Suprapubic skin (tissue), 4 donors: ENCODE measurements around the gene SRSF6. TPM values are rescaled to one million over a fixed set of nuclear protein-coding genes. Genes with fewer than 3 reads are reported as not detected.
A peak's percentile ranks its signal among the peaks of the same experiment; 100 is the strongest.
"Not testable (repeated sequence)": the region's sequence is repeated elsewhere in the genome, so short reads cannot be mapped to it uniquely, and the experiment has no call there.

Experiments
- DNase-seq, 2 donors: peaks; one replicate each; pipeline ENCODE4 v3.0.0-alpha.2; 2019; ENCODE audit warnings: low spot score in 2 of 2
- H3K27ac ChIP-seq: fragments of 200-600 bp; sonication (generic); one replicate; pipeline ENCODE4 v1.5.1; 2019
- H3K27me3 ChIP-seq: fragments of 200-600 bp; sonication (generic); one replicate; pipeline ENCODE4 v1.5.1; 2019
- H3K36me3 ChIP-seq: fragments of 200-600 bp; sonication (generic); one replicate; pipeline ENCODE4 v1.5.1; 2019
- H3K4me1 ChIP-seq: fragments of 200-600 bp; sonication (generic); one replicate; pipeline ENCODE4 v1.5.1; 2019
- H3K4me3 ChIP-seq: fragments of 200-600 bp; sonication (generic); one replicate; pipeline ENCODE4 v1.5.1; 2019; ENCODE audit warnings: mild to moderate bottlenecking
- H3K9me3 ChIP-seq: fragments of 200-600 bp; sonication (generic); one replicate; pipeline ENCODE4 v1.5.1; 2019
- CTCF ChIP-seq, 2 donors: fragments of 200-600 bp in 1 of 2; fragments of 450-650 bp in 1 of 2; sonication (generic) in 1 of 2; IDR thresholded peaks; one replicate each; pipeline ENCODE4 v1.5.1; 2016 to 2019; ENCODE audit warnings: antibody characterized with exemption in 2 of 2, mild to moderate bottlenecking in 1 of 2, moderate library complexity in 1 of 2
- EP300 ChIP-seq: sonication (generic); formaldehyde crosslinking; IDR thresholded peaks from one replicate; pipeline ENCODE4 v1.6.1; 2017; ENCODE audit warnings: antibody characterized with exemption
- POLR2A ChIP-seq, 2 donors: fragments of 450-650 bp; IDR thresholded peaks; one replicate each; pipeline ENCODE4 v1.6.1; 2017; ENCODE audit warnings: antibody characterized with exemption in 2 of 2, mild to moderate bottlenecking in 2 of 2, moderate library complexity in 2 of 2
- POLR2AphosphoS5 ChIP-seq, 3 donors: sonication (generic); formaldehyde crosslinking; IDR thresholded peaks; one replicate each; pipeline ENCODE4 v1.6.1; 2017; ENCODE audit warnings: antibody characterized with exemption in 3 of 3
- WGBS: methylation state at CpG from one replicate; pipeline ENCODE4 v1.1.5; 2018; 5-methylcytosine and 5-hydroxymethylcytosine counted together
- total RNA-seq, 4 donors: library from RNA; depleted of rRNA; stranded (reverse); fragments of >200 nt; gene quantifications; one replicate each; pipeline ENCODE4 v1.1.0, GENCODE V29; 2016

The SRSF6 gene
- total RNA-seq, 4 donors from 2014 or later, result 64.7 to 92.7 (median 77.6) TPM

- peaks cover 4% of the 10 kb centered on the region for H3K27me3 ChIP-seq
- no peaks in the 10 kb centered on the region for H3K4me1 ChIP-seq
- no peaks in the 10 kb centered on the region for H3K36me3 ChIP-seq
- H3K27ac ChIP-seq, result no peak overlapping the region
- TF ChIP-seq EP300, result no peak
- TF ChIP-seq POLR2A (IDR thresholded peaks at IDR 0.05), result no peak
- no peak for TF ChIP-seq CTCF (IDR thresholded peaks at IDR 0.05)
- TF ChIP-seq POLR2AphosphoS5 (IDR thresholded peaks at IDR 0.05), result no peak
- H3K4me3 ChIP-seq, result no peak overlapping the region
- no peak for DNase-seq
- H3K9me3 ChIP-seq, result peaks cover 12% of the 10 kb centered on the region
Measured at GRCh38 chr20:43420192-43420591, 37.5 kb upstream of the SRSF6 start.

- H3K4me1 ChIP-seq, H3K27me3 ChIP-seq, H3K36me3 ChIP-seq, H3K27ac ChIP-seq, H3K4me3 ChIP-seq, DNase-seq: not testable (repeated sequence)
- WGBS, result 87% methylated on average over 7 of the region's 7 CpGs
- peaks cover 12% of the 10 kb centered on the region for H3K9me3 ChIP-seq
Measured at GRCh38 chr20:43420913-43421312, 36.8 kb upstream of the SRSF6 start.

GRCh38 chr20:43426172-43426571 is 31.5 kb upstream of the SRSF6 start:
- Histone ChIP-seq H3K9me3 (no peaks in the 10 kb centered on the region), H3K4me3 (no peak overlapping the region), H3K27me3 (peaks cover 13% of the 10 kb centered on the region), H3K36me3 (no peaks in the 10 kb centered on the region), H3K4me1 (no peaks in the 10 kb centered on the region), H3K27ac (no peak overlapping the region)
- WGBS, result 79% methylated on average over 5 of the region's 5 CpGs
- no peak for DNase-seq
- TF ChIP-seq POLR2A (IDR thresholded peaks at IDR 0.05), result no peak
- TF ChIP-seq CTCF (IDR thresholded peaks at IDR 0.05), result no peak
- TF ChIP-seq EP300, result no peak
- TF ChIP-seq POLR2AphosphoS5 (IDR thresholded peaks at IDR 0.05), result no peak

DNA sequence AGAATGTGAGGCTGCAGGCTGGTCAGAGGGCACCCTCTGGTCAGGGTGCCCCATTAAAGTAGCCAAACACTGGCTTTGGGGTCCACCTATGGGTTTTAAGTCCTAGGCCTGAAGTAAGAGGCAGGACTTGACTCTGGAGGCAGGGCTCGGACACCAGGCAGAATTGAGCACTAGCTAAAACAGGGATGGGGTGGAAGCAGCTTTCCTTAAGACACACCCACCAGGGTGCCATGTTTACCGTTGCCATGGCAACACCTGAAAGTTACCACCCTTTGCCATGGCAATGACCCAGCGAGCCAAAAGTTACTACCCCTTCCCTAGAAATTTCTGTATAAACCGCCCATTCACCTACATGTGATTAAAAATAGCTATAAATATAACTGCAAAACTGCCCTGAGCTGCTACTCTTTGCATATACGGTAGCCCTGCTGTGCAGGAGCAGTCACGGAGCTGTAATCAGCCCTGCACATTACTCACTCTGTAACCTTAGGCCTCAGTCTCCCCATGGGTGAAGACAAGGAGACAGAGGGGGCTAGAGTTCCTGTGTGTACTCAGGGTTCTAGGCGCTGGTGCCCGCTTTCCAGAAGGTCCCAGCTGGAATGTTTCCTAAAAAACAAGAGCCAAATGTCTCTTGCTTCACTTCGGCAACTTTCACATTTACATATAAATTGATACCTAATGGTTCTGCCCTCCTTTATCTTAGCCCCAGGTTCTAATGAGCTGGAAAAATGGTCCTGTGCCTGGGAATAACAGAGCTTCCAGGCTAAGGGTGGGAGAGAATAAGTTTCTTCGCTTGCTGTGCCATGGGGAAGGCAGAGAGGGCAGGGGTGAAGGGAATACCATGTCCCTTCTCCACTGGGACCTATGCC is 27.2 kb upstream of the SRSF6 start:
- H3K4me1 ChIP-seq, result no peaks in the 10 kb centered on the region
- H3K4me3 ChIP-seq, result no peak overlapping the region
- peaks cover 17% of the 10 kb centered on the region for H3K27me3 ChIP-seq
- H3K27ac ChIP-seq, result no peak overlapping the region
- no peak for TF ChIP-seq EP300
- TF ChIP-seq POLR2AphosphoS5 (IDR thresholded peaks at IDR 0.05), result no peak
- no peak for TF ChIP-seq CTCF (IDR thresholded peaks at IDR 0.05)
- TF ChIP-seq POLR2A (IDR thresholded peaks at IDR 0.05), result no peak
- H3K9me3 ChIP-seq, result no peaks in the 10 kb centered on the region
- no peak for DNase-seq
- no peaks in the 10 kb centered on the region for H3K36me3 ChIP-seq
- WGBS, result 52% methylated on average over 10 of the region's 10 CpGs

- no peak for TF ChIP-seq EP300
- TF ChIP-seq POLR2AphosphoS5 (IDR thresholded peaks at IDR 0.05), result no peak
- no peak for TF ChIP-seq CTCF (IDR thresholded peaks at IDR 0.05)
- no peak for TF ChIP-seq POLR2A (IDR thresholded peaks at IDR 0.05)
- 61% methylated on average over 7 of the region's 7 CpGs for WGBS
- no peaks in the 10 kb centered on the region for H3K36me3 ChIP-seq
- no peaks in the 10 kb centered on the region for H3K4me1 ChIP-seq
- no peaks in the 10 kb centered on the region for H3K9me3 ChIP-seq
- H3K27ac ChIP-seq, result no peak overlapping the region
- no peak overlapping the region for H3K4me3 ChIP-seq
- peaks cover 17% of the 10 kb centered on the region for H3K27me3 ChIP-seq
- DNase-seq, result no peak
Measured at GRCh38 chr20:43431134-43431519, 26.6 kb upstream of the SRSF6 start.

DNA sequence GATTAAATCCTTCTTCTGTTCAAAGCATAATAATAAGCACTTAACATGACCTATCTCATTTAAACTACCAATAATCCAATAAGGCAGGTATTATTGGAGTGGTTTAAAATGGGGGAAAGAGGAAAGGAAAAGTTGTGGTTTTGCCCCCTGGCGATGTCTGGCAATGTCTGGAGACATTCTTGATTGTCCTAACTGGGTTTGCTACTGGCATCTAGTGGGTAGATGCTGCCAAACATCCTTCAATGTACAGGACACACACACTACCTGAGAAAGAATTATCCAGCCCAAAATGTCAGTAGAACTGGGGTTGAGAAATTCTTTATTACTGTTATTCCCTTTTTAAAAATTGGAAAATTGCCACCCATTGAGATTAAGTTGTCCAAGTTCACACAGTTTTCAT is 25.2 kb upstream of the SRSF6 start:
- Histone ChIP-seq H3K36me3 (no peaks in the 10 kb centered on the region), H3K27ac (no peak overlapping the region), H3K4me1 (no peaks in the 10 kb centered on the region), H3K9me3 (no peaks in the 10 kb centered on the region), H3K4me3 (no peak overlapping the region), H3K27me3 (peaks cover 17% of the 10 kb centered on the region)
- no peak for TF ChIP-seq CTCF (IDR thresholded peaks at IDR 0.05)
- TF ChIP-seq POLR2AphosphoS5 (IDR thresholded peaks at IDR 0.05), result no peak
- TF ChIP-seq POLR2A (IDR thresholded peaks at IDR 0.05), result no peak
- TF ChIP-seq EP300, result no peak
- peak in 1 of 2 donors; percentile 7 for DNase-seq
- 77% methylated on average over 1 of the region's 1 CpG for WGBS
